HUDEP-2 (cell line): ENCODE measurements around the gene ATL2.
"Not testable (repeated sequence)": the region's sequence is repeated elsewhere in the genome, so short reads cannot be mapped to it uniquely, and the experiment has no call there.

Experiments used
- DNase-seq, 76 experiments: peaks; one replicate each; lab custom pipeline; 2025; ENCODE audit not compliant: unreplicated experiment in 76 of 76; lab: John Stamatoyannopoulos, UW

ATL2 gene

DNA sequence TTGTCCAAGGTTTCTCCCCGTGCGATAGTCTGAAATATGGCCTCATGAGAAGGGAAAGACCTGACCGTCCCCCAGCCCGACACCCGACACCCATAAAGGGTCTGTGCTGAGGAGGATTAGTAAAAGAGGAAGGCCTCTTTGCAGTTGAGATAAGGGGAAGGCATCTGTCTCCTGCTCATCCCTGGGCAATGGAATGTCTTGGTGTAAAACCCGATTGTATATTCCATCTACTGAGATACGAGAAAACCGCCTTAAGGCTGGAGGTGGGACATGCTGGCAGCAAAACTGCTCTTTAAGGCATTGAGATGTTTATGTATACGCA lies 99.0 kb downstream of the ATL2 start:
- not testable (repeated sequence) for DNase-seq

DNA sequence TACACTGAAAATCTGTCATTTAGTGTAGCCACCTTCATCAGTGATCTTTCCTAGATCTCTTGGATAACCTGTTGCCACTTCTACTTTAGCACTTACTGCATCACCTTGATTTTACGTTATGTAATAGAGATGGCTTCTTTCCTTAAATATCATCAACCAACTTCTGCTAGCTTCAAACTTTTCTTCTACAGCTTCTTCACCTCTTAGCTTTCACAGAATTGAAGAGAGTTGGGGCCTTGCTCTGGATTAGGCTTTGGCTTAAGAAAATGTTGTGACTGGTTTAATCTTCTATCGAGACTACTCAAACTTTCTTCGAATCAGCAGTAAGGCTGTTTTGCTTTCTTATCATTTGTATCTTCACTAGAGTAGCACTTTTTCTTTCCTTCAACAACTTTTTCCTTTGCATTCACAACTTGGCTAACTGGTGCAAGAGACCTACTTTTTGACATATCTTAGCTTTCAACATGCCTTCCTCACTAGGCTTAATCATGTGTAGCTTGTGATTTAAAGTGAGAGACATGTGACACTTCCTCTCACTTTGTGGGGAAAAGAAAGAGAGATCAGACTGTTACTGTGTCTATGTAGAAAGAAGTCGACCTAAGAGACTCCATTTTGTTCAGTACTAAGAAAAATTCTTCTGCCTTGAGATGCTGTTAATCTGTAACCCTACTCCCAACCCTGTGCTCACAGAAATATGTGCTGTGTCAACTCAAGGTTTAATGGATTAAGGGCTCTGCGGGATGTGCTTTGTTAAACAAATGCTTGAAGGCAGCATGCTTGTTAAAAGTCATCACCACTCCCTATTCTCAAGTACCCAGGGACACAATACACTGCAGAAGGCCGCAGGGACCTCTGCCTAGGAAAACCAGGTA lies 99.6 kb downstream of the ATL2 start:
- DNase-seq, result no peak

DNA sequence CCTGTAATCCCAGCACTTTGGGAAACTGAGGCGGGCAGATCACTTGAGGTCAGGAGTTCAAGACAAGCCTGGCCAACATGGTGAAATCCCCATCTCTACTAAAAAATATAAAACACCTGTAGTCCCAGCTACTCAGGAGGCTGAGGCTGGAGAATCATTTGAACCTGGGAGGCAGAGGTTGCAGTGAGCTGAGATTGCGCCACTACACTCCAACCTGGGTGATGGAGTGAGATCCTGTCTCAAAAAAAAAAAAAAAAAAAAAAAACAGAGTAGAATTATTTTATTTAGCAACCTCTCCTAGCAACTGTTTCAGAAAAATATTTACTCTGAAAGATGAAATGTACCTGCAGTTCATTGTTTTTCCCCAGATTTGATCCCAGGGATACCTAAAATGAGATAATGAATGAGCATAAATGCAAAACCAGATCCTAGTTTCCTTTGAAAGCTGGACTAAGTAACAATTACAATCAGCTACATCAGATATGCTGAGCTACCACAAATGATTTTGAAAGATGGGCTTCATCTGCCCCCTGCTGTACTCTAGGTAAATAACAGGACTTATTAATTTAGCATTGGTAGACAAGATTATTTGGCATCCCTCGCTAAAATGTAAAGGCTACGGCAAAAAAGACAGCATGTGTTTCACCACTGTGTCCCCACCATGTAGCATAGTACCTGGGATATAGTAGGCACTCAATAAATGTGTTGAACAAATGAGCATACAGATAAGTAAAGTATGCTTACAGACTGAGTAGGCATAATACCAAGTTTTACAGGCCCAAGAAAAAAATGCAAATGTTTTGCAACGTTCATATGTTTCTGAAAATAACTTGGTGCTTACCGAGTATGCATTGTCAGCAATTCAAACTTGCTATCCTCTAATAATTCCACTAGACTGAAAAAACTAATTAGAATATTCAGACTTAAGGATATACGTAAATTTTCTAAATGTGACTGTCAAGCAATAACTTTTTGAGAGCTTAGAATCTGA lies 102.5 kb downstream of the ATL2 start:
- peak in 33 of 76 experiments; percentile 1 to 59 (median 35) for DNase-seq

DNA sequence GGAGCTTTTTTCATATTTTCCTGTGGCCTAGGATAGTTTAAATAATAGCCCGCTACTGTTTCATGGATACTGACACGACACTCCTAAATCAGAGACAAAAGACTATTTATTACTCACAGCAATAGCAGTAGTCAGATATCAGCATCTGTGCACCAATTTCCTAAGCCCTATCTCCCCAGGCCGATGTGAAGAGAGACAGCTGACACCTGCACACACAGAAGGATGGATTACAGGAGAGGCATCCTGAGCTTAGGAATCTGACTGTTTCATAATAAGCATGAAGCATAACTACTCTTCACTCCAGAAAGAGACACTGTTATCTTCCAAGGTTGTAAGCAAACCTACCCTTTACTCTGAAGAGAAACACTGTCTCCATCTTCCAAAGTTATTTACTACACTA lies 105.4 kb downstream of the ATL2 start:
- DNase-seq, result no peak

DNA sequence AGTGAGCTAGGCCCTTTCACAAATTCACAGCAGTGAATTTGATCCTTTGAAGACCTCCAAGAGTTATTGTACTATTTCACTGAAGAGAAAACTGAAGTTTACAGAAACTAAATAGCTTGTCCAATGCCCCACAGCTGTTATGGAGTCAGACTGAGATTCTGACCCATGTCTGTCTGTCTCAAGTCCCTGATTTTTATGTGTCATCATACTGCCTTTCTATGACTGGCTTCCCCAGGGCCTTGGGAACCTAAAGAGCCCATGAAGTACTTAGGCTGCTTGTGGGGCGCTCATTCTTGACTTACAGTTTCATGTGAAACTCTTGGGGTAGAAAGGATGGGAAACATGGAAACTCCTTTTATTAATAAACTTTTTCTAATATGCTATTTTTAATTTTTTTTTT lies 107.7 kb downstream of the ATL2 start:
- no peak for DNase-seq

DNA sequence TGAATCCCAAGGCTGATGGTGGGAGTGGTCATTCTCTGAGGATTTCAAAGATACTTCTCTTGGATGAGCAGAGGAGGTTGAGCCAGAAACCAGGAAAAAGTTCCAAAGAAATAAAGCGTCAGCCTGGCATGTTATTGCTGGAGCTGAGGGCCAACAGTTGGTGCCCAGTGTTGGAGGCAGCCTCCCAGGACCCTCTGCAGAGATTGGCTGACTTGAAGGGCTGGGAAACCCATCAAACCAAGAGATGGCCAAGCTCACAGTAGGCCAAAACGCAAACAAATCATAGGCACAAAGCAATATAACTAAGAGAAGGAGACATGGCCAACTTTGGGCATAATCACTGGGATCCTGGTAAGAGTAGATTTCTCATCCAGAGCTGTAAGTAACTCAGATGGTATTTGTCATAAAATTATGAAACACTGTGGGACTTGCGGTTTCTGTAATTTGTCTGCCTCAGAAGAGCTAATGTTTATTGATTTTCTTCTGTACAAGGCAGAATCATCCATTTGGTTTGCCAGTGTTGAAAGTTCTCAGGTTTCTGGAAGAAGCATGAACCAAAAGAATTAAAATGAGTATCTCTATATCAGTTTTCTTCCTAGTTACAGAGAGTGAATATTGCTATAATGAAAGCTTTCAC lies 108.3 kb downstream of the ATL2 start:
- no peak for DNase-seq

DNA sequence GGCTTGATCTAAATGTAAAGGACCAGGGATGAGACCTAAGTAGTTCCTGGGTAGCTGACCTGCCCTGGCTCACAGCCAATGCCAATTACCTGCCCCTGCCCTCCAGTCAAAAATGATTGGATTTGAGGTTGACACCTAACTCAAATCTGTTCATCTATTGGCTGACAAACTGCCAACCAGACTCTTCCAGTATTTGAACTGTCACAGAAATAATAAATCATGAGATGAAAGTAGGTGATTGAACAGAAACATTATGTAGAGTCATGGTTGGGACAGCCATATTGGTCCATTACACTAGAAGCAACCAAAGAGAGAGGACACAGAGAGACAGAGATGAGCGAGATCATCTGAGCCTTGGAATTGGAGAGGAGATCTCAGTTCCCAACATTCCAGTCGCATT lies 109.1 kb downstream of the ATL2 start:
- no peak for DNase-seq

DNA sequence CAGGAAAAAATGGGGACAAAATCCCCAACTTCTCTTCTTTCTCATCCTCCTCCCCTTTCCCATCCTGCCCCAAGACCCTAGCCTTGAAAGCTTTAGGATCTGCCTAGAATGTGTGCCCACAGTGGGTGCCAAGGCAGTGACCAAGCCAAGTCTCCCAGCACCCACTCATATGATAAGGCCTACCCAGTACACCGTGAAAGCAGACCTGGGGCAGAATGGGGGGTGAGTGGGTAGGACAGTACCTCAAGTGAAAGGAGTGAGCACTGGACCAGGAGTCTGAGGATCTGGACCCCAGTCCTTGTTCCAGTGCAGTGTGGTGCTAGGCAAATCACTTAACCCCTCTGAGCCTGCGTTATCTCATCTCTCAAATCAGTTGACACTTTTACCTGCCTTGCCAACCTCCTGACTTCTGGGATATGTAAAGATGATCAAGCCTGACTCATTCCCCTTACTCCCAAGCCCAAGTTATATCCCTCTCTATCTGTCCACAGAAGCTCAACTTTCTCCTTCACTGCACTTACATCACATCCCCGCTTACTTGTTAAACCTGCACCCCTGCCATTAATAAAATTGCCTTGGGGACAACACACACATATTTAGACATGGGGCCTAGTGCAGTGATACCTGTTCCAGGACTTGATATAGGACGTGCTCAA lies 109.7 kb downstream of the ATL2 start:
- no peak for DNase-seq

DNA sequence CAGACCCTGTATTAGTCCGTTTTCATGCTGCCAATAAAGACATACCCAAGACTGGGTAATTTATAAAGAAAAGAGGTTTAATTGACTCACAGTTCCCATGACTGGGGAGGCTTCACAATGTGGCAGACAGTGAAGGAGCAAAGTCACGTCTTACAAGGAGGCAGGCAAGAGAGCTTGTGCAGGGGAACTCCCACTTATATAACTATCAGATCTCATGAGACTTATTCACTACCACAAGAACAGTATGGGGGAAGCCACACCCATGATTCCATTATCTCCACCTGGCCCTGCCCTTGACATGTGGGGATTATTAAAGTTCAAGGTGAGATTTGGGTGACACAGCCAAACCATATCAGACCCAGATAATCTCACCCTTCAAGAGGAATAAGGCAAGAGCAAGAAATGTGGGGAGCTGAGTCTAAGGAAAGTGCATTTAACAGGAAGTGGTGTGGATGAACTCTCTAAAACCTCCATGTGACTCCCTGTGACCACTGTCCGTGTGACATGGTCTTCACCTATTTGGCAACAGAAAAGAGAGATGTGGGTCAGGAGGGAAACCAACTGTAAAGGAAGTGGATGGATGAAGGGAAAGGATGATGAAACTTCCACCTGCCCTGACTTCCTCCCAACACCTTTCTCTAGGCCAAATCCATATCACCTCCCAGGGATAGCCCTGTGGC lies 110.6 kb downstream of the ATL2 start:
- peak in 3 of 76 experiments; percentile 0 to 11 (median 8) for DNase-seq

DNA sequence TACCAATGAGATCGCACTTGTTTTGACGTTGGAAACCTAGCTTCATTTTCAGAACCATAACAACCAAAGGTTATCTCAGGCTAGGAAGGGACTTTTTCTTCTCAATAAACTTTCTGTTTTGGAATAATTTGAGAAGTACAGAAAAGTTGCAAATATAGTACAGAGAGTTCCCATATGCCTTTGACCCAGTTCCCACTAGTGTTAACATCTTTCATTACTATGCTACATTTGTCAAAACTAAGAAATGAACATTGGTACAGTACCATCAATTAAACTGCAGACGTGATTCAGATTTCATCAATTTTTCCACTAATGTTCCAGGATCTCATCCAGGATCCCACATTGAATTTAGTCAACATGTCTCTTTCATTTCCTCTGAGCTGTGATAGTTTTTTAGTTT lies 111.6 kb downstream of the ATL2 start:
- DNase-seq, result no peak

DNA sequence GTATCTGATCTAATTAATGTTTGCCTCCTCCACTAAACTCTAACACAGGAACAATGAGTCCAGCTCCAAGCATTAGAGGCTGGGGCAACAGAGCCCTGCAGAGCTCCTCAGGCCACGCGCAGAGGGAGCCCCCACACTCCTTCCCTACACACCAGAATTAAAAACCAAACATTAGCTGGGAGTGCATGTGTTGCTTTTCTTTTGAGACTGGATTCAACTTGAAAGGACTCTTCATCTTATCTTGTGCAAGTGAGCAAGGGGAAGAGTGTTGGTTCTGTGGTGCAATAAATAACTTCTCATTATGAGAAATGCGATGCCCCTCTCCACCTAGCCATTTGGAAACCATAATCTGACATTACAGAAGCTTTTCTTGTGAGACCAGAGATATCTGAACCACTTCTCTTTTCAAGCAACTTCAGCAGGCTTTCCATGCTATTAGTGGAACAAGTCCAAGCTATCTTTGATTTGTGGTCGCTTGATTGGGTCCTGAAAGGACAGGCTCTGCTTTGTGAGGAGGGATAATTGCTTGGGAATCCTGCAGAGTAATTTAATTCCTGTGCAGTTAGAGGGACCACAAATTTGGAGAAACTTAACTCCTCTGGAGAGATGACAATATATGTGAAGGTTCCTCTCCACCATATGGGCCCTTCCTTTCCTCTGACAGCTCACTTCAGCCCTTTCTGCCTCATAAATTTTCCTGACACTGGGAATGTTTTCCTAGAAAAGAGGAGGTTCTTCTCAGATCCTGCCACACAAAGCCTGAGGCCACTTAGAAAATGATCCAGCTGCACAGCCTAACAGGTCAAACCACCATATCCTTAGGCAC lies 112.5 kb downstream of the ATL2 start:
- DNase-seq, result no peak

DNA sequence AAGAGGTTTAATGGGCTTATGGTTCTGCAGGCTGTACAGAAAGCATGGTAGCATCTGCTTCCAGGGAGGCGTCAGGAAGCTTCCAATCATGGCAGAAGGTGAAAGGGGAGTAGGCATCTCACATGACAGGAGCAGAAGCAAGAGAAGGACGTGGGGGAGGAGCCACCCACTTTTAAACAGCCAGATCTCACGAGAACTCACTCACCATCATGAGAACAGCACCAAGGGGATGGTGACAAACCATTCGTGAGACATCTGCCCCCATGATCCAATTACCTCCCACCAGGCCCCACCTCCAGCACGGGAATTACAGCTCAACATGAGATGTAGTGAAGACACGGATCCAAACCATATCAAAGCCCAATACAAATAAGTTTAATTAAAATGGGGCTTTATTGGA lies 113.8 kb downstream of the ATL2 start:
- DNase-seq, result no peak

DNA sequence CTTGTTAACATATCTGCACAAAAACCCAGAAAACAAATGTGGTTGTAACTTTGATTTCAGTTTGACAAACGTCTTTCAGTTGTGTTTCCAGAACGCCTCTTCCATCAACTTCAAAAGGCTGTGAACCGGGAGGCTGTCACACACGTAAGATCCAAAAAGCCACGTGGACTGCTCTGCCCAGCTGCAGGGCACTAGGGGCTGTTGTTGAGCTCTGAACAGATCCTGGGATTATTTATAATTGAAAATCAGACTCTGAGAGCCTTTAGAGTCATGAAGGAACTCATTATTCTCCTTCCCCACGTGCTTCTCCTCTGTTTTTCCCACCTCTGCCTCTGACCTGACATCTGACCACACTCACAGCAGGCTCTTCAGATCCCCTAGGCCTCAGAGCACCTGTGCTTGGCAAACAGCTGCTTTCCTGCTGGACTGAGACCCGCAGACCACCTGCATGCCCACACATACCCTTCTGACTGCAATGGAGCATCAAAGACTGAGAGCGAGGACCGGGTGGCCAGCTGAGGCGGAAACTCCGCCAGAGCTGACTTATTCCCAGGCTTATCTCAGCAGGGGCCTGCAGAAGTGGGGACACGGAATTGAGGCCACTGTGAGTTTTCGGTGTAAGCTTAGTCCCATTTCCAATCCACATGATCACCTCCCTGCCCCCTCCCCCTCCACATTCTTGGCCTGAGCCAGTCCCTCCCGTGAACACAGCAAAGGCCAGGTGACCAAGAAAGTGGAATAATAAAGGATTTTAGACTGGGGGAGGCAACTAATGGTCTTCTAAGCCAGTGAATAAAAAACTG lies 114.8 kb downstream of the ATL2 start:
- no peak for DNase-seq

DNA sequence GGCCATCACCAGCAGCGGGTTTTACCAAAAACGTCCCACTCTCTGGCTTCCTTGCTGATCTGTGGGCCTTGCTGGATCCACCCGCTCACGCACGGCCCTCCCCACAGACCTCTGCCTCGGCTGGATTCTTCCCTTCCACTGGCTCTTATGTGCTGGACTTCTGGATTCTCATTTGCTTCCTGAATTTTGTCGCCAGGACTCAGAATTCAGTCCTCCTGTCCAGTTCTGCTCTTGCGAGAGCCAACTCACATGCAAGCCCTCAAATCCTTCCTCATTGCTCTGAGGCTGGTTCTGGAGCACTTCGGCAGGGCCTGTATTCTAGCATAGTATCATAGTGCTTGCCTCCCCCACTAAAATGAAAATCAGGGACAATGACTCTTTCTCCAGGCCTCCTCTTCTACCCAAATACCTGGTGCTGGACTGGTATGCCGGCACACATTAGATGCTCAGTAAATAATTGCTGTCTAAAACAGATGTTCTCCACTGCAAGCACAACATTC lies 115.5 kb downstream of the ATL2 start:
- no peak for DNase-seq

DNA sequence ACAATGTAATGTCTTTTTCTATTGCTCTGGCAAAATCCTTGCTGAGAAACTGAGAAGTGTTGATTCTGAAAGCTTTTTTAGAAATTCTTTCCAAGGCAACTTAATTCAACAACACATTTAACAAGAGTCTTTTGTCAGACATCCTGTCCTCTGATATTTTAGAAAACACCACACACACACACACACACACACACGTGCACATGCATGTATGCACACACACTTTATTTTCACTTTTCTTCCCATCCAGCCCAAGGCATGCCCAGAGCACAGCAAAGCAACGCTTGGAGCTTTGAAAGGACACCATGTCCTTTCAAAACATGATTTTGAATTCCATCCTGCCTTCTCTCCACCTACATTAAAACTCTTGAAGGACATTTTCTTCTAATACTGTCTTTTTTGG lies 116.1 kb downstream of the ATL2 start:
- no peak for DNase-seq

DNA sequence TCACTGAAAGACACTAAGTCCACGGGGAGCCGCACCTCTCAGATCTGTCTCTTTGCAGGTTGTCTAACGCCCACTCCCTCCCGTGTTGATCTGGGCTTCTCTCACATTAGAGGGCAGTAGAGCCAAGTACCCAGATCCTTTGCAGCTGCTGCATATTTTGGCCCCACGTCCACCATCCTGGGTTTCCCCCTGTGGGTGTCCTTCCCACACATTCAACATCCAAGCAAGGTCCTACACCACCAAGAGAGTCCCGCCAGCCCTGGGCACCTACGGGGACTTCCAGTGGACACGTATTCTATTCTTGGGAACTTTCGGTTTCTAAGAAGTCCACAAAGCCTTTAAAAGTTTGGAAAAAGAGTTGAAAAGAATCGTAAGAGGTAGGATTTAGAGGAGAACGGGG lies 116.6 kb downstream of the ATL2 start:
- no peak for DNase-seq

DNA sequence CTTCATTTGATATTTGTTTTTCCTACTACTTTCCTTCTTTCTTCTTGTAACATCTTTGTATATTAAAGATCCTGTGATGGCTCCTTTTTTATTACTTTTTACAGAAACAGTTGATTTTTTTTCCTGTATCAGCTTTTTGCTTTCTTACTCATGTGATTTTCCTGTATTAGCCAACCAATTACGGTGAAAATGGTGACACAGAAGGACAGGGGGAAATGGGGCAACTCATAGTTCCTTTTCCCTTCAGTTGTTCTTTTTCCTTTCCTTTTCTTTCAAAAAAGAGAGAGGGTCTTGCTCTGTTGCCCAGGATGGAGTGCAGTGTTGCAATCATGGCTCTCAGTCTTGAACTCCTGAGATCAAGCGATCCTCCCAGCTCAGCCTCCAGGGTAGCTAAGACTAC lies 117.8 kb downstream of the ATL2 start:
- no peak for DNase-seq

DNA sequence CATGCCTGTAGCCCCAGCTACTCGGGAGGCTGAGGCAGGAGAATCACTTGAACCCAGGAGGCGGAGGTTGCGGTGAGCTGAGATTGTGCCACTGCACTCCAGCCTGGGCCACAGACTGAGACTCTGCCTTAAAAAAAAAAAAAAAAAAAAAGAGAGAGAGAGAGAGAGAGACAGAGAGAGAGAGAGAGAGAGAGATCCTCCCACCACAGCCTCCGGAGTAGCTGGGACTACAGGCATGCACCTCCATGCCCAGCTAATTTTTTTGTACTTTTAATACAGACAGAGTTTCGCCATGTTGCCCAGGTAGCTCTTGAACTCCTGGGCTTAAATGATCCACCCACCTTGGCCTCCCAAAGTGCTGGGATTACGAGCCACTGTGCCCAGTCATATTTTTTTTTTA lies 119.4 kb downstream of the ATL2 start:
- DNase-seq, result not testable (repeated sequence)
